NT2/D1 (cell line): Measurements from ENCODE around the gene CLN3.

Source experiments
- SUZ12 ChIP-seq: IDR thresholded peaks from 2 replicates; pipeline ENCODE4 v1.6.1; 2011; ENCODE audit not compliant: insufficient read length, insufficient read depth; ENCODE audit errors: extremely low read depth
- YY1 ChIP-seq: IDR thresholded peaks from 2 replicates; pipeline ENCODE4 v1.6.1; 2011; ENCODE audit not compliant: insufficient read length, insufficient read depth
- ZNF274 ChIP-seq: IDR thresholded peaks from 2 replicates; pipeline ENCODE4 v1.6.1; 2011; ENCODE audit warnings: mild to moderate bottlenecking, low read depth, low read length

DNA sequence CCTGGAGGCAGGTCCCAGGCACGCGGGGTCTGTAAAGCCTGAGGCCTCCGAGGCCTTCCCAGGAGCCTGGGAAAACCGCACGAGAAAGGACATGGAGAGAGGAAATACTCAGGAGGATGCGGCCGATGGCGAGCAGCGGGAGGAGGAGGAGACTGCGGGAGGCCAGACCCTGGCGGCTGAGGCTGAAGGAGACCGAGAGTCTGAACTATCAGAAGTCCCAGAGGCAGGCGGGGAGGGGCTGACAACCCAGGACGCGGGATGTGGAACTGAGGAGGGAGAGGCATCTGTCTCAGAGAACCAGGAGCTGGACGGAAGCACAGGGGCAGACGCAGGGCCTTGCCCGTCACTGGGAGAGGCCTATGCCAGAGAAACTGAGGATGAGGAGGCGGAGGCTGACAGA is 5.0 kb upstream of the CLN3 start:
- TF ChIP-seq YY1 (no peak), ZNF274 (no peak), SUZ12 (no peak)
